Type B pancreatic cell (in vitro differentiated cells): ENCODE data around the gene TESMIN. TPM values are rescaled to one million over a fixed set of nuclear protein-coding genes. Genes with fewer than 3 reads are reported as not detected.

ENCODE experiments used
- DNase-seq: peaks from one replicate; pipeline ENCODE4 v3.0.0; 2021; ENCODE audit warnings: mixed read lengths; ENCODE audit not compliant: unreplicated experiment; ENCODE audit errors: extremely low spot score
- H3K27ac Mint-ChIP-seq: 2 replicates; pipeline ENCODE4 v1.8.0; 2021; ENCODE audit warnings: mild to moderate bottlenecking, mixed read lengths
- H3K27me3 Mint-ChIP-seq: 2 replicates; pipeline ENCODE4 v1.8.0; 2021; ENCODE audit warnings: mixed read lengths
- H3K36me3 Mint-ChIP-seq: 2 replicates; pipeline ENCODE4 v1.8.0; 2021; ENCODE audit warnings: mixed read lengths
- H3K4me1 Mint-ChIP-seq: one replicate; pipeline ENCODE4 v1.8.0; 2021; ENCODE audit warnings: mixed read lengths; ENCODE audit not compliant: unreplicated experiment
- H3K4me3 Mint-ChIP-seq: 2 replicates; pipeline ENCODE4 v1.8.0; 2021; ENCODE audit warnings: mild to moderate bottlenecking, mixed read lengths
- H3K9me3 Mint-ChIP-seq: 2 replicates; pipeline ENCODE4 v1.8.0; 2021; ENCODE audit warnings: mixed read lengths
- total RNA-seq: library from RNA; stranded (reverse); gene quantifications from 2 replicates; pipeline ENCODE4 v1.2.1, GENCODE V29; 2021; ENCODE audit warnings: low replicate concordance
- TF ChIP-seq, protein P1 (sequence below): fragments of 200-600 bp; sonication (generic); conservative IDR thresholded peaks from 2 replicates; pipeline ENCODE4 v1.5.0; 2021; ENCODE audit warnings: antibody characterized with exemption, mild to moderate bottlenecking

TESMIN gene
- total RNA-seq, 1 donor from 2014 or later, result 6.7 TPM

DNA sequence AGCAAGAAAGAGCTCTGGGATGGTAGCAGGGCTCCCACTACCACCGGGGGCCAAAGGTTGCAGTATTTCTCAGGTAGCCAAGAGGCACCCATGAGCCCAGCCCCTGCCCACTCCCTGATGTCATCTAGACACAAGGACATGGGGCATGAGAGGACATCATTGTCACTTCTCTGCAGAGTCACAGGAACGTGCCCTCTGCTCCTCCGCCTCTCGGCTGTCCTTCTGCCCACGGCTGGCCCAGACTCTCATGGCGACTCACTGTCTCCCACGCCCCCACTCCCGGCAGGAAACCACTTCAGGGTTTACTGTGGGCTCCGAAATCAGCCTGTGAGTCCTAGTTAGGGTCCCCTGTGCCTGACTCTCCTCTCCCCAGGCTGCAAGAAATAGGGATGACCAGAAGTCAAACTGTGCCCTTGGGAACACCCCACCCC is 68.8 kb downstream of the TESMIN start:
- Mint-ChIP-seq H3K9me3 (no peaks in the 10 kb centered on the region), H3K4me1 (no peaks in the 10 kb centered on the region), H3K36me3 (no peaks in the 10 kb centered on the region), H3K27ac (no peak overlapping the region), H3K4me3 (no peak overlapping the region), H3K27me3 (peaks cover 52% of the 10 kb centered on the region)
- no peak for DNase-seq
- TF ChIP-seq, protein P1, sequence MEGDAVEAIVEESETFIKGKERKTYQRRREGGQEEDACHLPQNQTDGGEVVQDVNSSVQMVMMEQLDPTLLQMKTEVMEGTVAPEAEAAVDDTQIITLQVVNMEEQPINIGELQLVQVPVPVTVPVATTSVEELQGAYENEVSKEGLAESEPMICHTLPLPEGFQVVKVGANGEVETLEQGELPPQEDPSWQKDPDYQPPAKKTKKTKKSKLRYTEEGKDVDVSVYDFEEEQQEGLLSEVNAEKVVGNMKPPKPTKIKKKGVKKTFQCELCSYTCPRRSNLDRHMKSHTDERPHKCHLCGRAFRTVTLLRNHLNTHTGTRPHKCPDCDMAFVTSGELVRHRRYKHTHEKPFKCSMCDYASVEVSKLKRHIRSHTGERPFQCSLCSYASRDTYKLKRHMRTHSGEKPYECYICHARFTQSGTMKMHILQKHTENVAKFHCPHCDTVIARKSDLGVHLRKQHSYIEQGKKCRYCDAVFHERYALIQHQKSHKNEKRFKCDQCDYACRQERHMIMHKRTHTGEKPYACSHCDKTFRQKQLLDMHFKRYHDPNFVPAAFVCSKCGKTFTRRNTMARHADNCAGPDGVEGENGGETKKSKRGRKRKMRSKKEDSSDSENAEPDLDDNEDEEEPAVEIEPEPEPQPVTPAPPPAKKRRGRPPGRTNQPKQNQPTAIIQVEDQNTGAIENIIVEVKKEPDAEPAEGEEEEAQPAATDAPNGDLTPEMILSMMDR, result no peak

DNA sequence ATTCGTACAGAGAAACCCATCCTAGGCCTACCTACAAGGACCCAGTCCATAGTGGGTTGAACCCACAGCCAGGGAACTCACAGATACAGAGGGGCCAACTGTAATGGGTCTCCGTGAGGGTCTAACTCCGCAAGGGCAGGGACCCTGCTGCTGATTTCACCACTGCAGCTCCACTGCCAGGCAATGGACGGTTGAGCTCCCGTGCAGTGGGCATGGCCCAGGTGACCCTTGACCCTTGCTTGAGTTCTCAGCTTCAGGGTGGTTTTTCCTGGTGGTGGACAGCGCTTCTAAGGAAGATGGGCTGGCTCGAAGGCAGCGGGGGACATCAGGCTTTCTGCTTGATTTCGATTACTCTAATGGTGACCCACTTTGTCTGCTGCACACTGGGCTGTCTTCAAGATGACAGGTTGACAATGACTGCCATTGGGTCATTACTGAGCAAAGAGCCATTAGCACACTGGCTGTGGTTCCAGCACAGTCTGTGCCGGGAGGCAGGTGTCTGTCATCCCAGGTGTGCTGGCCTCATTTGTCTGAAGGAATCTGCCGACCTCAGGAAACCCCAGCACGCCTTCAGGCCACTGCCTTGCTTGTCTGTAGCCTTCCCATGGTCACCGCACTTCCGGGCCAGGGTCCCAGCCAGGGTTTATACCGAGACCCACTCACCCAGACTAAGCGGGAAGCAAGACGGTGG is 70.6 kb downstream of the TESMIN start:
- Mint-ChIP-seq H3K27ac (no peak overlapping the region), H3K4me1 (no peaks in the 10 kb centered on the region), H3K36me3 (no peaks in the 10 kb centered on the region), H3K4me3 (no peak overlapping the region), H3K27me3 (peaks cover 33% of the 10 kb centered on the region), H3K9me3 (no peaks in the 10 kb centered on the region)
- TF ChIP-seq, protein P1, result no peak
- no peak for DNase-seq

DNA sequence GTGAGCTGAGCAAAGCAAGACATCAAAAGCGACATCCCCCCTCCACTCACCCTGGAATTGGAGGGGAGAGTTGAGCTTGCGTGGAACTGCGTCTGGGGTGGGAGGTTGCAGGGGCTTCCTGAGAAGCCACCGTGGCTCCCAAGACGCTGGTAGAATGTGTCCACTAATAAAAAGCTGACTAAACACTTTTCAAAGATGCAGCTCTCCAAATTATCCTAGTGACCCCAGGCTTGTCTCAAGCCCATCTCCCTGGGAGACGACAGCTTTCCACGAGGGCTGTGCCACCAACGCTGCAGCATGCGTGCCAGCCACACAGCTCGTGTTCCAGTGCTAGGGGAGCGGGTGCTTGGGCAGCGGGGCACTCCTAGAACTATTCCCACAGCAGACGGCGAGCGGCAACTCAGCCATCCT is 73.3 kb downstream of the TESMIN start:
- Mint-ChIP-seq H3K9me3 (no peaks in the 10 kb centered on the region), H3K4me3 (no peak overlapping the region), H3K36me3 (no peaks in the 10 kb centered on the region), H3K27ac (no peak overlapping the region), H3K4me1 (peaks cover 10% of the 10 kb centered on the region), H3K27me3 (peaks cover 24% of the 10 kb centered on the region)
- no peak for DNase-seq
- TF ChIP-seq, protein P1, result no peak

DNA sequence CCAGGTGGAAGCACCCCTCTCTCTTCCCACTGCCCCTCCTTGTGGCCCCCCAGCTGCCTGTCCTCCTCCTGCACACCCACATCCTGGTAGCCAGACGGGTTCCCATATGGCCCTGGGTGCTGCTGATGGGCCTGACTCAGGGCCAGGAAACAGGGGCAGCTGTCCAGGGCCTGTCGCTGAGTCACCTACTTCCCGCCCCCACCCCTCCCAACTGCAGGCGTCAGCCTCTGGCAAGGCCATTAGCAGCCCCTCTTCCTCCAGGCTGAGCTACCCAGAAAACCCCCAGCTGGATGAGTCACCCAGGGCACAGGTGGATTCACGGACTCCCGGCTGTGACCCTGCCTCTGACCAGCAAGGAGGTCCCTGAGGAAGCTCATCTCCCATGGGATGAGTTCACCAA is 73.9 kb downstream of the TESMIN start:
- peaks cover 18% of the 10 kb centered on the region for H3K27me3 Mint-ChIP-seq
- TF ChIP-seq, protein P1, result no peak
- H3K27ac Mint-ChIP-seq, result no peak overlapping the region
- DNase-seq, result no peak
- H3K4me1 Mint-ChIP-seq, result peaks cover 12% of the 10 kb centered on the region
- H3K9me3 Mint-ChIP-seq, result no peaks in the 10 kb centered on the region
- no peak overlapping the region for H3K4me3 Mint-ChIP-seq
- no peaks in the 10 kb centered on the region for H3K36me3 Mint-ChIP-seq

DNA sequence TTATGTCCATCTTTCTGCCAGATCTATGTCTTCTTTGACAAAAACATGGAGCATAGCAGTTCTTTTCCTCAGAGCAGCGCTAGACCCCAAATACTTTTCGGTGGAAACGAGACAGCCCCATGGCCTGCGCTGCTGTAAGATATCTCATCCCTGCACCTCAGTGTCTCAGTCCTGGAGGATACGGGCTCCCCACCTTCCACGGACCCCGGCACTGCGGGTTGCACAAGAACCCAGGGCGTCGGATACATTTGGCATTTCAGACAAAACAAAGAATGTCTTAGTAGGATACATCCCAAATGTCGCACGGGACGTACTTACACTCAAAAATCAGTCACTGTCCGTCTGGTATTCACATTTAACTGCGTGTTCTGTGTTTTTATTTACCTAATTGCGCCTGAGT is 76.9 kb downstream of the TESMIN start:
- Mint-ChIP-seq H3K36me3 (no peaks in the 10 kb centered on the region), H3K4me3 (no peak overlapping the region), H3K27me3 (peaks cover 14% of the 10 kb centered on the region), H3K4me1 (peaks cover 12% of the 10 kb centered on the region), H3K9me3 (no peaks in the 10 kb centered on the region), H3K27ac (no peak overlapping the region)
- no peak for DNase-seq
- TF ChIP-seq, protein P1, result no peak

DNA sequence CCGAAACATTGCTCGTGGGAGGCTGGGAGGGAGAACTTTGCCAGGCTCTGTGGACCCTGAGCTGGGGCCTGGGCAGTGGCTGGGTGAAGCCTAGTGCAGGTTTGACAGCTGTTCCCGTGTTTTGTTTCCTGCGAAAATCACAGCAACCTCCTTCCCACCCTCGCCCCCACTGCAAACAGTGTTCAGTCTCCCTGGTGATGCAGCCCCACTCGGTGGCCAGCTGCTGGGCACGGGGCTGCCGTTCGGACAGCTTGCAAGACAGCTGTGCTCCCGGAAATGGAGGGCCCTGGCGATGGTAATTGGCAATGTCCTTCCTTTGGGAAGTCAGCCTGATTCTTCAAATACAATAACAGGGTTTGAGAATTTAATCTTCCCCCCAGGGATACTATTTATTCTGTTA is 77.3 kb downstream of the TESMIN start:
- H3K27ac Mint-ChIP-seq, result no peak overlapping the region
- no peak overlapping the region for H3K4me3 Mint-ChIP-seq
- H3K36me3 Mint-ChIP-seq, result no peaks in the 10 kb centered on the region
- TF ChIP-seq, protein P1, result no peak
- peaks cover 14% of the 10 kb centered on the region for H3K27me3 Mint-ChIP-seq
- no peaks in the 10 kb centered on the region for H3K9me3 Mint-ChIP-seq
- peaks cover 12% of the 10 kb centered on the region for H3K4me1 Mint-ChIP-seq
- DNase-seq, result no peak
